Cardiac muscle cell (in vitro differentiated cells and primary cell): Measurements from ENCODE around the gene HOXB3. TPM values are rescaled to one million over a fixed set of nuclear protein-coding genes. Genes with fewer than 3 reads are reported as not detected.

Experiments
- DNase-seq, 2 donors: peaks; one replicate each; pipeline versions ENCODE4 v3.0.0 to v3.0.0-alpha.2; 2010 to 2017; ENCODE audit warnings: low read depth in 1 of 2, low spot score in 1 of 2
- H3K27ac ChIP-seq: fragments of 200-600 bp; sonication (generic); 2 replicates; pipeline ENCODE4 v1.5.1; 2016
- H3K27me3 ChIP-seq: fragments of 200-600 bp; sonication (generic); 2 replicates; pipeline ENCODE4 v1.6.0; 2016; ENCODE audit warnings: control low read depth
- H3K36me3 ChIP-seq: fragments of 200-600 bp; sonication (generic); 2 replicates; pipeline ENCODE4 v1.5.1; 2016; ENCODE audit warnings: control low read depth
- H3K4me1 ChIP-seq: fragments of 200-600 bp; sonication (generic); 2 replicates; pipeline ENCODE4 v1.8.1; 2017; ENCODE audit warnings: low read depth, mild to moderate bottlenecking, mixed run types
- H3K4me3 ChIP-seq: fragments of 200-600 bp; sonication (generic); 2 replicates; pipeline ENCODE4 v1.5.1; 2016; ENCODE audit warnings: mild to moderate bottlenecking
- H3K9me3 ChIP-seq: fragments of 200-600 bp; sonication (generic); 2 replicates; pipeline ENCODE4 v1.5.1; 2017; ENCODE audit warnings: low read depth, mild to moderate bottlenecking, control low read depth
- polyA plus RNA-seq: library from polyadenylated mRNA; unstranded; fragments of >200 nt; fragmentation: Nextera tagmentation; extraction: Ambion mirVana; gene quantifications from 2 replicates; pipeline ENCODE4 v1.2.1, GENCODE V29; 2016
- total RNA-seq: library from RNA; depleted of rRNA; stranded (reverse); fragments of >200 nt; gene quantifications from 2 replicates; pipeline ENCODE4 v1.2.3, GENCODE V29; 2016
- TF ChIP-seq, protein P1 (sequence below): IDR thresholded peaks from 2 replicates; pipeline ENCODE4 v1.5.1; 2012; ENCODE audit warnings: low read depth, mild to moderate bottlenecking, low read length

Gene HOXB3
- total and polyA plus RNA-seq, 2 experiments from 2014 or later = 24.9 to 37.7 TPM

DNA sequence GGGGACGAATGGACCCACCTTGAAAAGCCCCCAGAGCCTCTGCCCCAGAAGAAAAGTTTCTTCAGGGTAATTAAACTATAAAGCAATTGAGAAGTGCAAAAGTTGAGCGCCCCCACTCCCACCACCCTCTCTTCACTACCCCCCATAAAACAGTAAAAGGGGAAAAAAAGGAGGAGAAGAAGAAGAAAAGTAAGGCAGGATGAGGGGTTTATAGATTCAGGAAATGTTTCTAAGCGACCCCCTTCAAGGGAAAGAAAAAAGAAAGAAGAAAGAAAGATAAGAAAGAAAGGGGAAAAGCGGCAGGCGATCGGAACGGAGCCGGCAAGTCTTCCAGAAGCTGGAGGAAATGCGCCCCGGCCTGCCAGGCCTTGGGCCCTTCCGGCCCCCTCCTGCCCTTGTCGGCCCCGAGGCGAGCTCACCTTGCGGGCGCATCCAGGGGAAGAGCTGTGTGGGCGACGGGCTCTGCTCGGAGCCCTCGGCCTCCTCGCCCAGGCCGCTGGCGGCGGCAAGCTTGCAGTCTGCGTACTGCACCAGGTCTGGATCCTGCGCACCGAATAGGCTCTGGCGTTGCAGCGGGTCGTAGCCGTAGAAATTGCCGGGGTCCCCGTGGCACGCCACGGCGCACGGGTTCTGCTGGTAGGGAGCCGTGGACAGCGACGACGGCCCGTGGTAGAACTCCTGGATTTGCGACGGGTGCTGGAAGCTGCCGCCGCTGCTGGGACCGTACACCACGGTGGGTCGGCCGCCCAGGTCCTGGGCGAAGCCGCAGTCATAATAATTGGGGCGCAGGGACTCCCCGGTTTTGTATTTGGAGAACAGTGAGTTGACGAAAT lies 24.0 kb upstream of the HOXB3 start:
- TF ChIP-seq, protein P1, sequence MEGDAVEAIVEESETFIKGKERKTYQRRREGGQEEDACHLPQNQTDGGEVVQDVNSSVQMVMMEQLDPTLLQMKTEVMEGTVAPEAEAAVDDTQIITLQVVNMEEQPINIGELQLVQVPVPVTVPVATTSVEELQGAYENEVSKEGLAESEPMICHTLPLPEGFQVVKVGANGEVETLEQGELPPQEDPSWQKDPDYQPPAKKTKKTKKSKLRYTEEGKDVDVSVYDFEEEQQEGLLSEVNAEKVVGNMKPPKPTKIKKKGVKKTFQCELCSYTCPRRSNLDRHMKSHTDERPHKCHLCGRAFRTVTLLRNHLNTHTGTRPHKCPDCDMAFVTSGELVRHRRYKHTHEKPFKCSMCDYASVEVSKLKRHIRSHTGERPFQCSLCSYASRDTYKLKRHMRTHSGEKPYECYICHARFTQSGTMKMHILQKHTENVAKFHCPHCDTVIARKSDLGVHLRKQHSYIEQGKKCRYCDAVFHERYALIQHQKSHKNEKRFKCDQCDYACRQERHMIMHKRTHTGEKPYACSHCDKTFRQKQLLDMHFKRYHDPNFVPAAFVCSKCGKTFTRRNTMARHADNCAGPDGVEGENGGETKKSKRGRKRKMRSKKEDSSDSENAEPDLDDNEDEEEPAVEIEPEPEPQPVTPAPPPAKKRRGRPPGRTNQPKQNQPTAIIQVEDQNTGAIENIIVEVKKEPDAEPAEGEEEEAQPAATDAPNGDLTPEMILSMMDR = no peak
- Histone ChIP-seq H3K4me1 (peaks cover 8% of the 10 kb centered on the region), H3K27me3 (peaks cover 100% of the 10 kb centered on the region), H3K9me3 (no peaks in the 10 kb centered on the region), H3K27ac (no peak overlapping the region), H3K36me3 (no peaks in the 10 kb centered on the region), H3K4me3 (no peak overlapping the region)
- no peak for DNase-seq

DNA sequence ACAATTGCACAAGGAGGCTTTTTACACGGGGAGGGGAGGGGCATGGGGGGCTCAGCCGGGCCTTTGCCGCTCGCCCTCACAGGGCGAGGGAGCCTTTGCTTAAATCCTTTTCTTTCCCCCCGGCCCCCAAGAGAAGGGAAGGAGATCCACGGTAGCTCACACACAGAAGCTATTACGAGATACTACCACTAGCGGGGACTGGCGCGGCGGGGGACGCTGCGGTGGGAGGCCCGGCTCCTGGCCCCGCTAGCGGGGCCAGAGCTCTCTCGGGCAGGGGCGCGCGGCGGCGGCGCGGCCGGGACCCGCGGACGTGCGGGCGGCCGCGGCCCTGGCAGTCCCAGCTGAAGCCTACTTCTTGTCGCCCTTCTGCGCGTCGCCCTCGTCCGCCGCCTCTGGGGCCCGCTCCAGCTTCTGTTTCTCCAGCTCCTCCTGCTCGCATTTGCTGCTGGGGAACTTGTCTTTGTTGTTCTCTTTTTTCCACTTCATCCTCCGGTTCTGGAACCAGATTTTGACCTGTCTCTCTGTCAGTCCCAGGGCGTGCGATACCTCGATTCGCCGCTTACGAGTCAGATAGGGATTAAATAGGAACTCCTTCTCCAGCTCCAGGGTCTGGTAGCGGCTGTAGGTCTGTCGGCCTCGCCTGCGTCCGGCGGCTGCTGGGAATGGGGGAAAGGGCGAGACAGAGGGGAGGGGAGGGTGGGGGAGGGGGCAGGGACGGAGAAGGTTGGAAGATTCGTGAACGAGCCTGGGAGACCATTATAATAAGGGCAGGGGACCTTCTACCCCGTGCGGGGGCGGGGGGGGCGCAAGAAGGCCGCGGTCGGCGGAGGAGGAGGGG lies 23.0 kb upstream of the HOXB3 start:
- H3K27me3 ChIP-seq = peaks cover 100% of the 10 kb centered on the region
- no peak overlapping the region for H3K27ac ChIP-seq
- TF ChIP-seq, protein P1 = peak; percentile 22
- peak in 1 of 2 donors; percentile 55 for DNase-seq
- H3K36me3 ChIP-seq = no peaks in the 10 kb centered on the region
- H3K9me3 ChIP-seq = no peaks in the 10 kb centered on the region
- H3K4me3 ChIP-seq = peak overlapping the region; percentile 14
- H3K4me1 ChIP-seq = peaks cover 5% of the 10 kb centered on the region

DNA sequence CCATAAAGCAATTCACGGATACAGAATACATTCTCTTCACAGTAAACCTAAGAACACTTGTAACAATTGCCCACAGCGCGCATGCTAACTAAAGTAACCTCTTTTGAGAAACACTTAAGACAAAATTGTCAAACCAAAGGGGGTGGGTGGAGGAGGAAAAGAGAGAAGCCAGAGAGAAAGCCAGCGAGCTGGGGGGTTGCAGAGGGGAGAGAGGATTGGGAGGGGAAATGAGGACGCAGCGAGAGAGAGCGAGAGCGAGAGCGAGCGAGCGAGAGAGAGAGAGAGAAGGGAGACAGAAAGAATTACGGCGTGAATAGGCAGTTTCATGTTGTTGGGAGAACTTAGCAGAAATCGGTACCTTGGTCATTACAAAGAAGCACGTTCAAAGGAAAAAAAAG lies 22.4 kb upstream of the HOXB3 start:
- H3K27ac ChIP-seq = no peak overlapping the region
- DNase-seq = no peak
- peaks cover 100% of the 10 kb centered on the region for H3K27me3 ChIP-seq
- no peaks in the 10 kb centered on the region for H3K9me3 ChIP-seq
- peaks cover 5% of the 10 kb centered on the region for H3K4me1 ChIP-seq
- TF ChIP-seq, protein P1 = no peak
- H3K4me3 ChIP-seq = peak overlapping the region; percentile 14
- no peaks in the 10 kb centered on the region for H3K36me3 ChIP-seq

DNA sequence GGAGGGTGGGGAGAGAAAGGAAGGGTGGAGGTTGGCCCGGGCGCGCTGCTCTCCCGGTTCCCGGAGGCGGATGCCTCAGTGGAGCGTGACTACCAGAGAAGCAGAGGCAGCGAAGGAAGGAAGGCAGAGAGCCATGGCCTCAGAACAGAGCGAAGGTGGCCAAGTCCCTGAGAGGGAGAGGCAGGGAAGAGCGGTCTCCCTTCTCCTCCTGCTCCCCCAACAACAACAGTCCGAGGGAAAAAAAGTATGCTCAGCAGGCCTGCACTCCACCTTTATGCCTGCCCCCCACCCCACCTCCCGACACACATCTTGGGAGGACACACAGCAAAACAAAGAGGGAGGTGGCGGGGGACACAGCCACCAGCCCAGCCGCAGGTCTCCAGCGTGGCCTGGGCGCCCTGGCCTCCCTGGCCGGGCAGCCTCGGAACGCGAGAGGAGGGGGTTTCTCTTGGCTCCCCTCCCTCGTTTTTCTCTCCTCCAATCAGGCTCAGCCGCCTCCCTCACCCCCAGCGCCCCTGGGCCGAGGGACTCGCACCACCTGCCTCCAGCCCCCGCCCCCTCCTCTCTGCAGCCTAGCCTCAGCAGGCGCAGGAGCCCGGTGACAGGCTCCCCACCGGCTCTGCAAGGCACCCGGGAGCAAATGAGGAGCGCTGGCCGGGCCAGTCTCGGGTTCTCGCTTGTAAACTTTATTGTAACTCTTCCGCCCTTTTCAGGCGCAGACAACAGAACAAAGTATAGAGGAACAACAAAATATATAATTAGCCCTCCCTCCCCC lies 21.8 kb upstream of the HOXB3 start:
- no peak for DNase-seq
- Histone ChIP-seq H3K4me1 (peaks cover 5% of the 10 kb centered on the region), H3K4me3 (no peak overlapping the region), H3K9me3 (no peaks in the 10 kb centered on the region), H3K36me3 (no peaks in the 10 kb centered on the region), H3K27ac (no peak overlapping the region), H3K27me3 (peaks cover 100% of the 10 kb centered on the region)
- TF ChIP-seq, protein P1 = no peak

DNA sequence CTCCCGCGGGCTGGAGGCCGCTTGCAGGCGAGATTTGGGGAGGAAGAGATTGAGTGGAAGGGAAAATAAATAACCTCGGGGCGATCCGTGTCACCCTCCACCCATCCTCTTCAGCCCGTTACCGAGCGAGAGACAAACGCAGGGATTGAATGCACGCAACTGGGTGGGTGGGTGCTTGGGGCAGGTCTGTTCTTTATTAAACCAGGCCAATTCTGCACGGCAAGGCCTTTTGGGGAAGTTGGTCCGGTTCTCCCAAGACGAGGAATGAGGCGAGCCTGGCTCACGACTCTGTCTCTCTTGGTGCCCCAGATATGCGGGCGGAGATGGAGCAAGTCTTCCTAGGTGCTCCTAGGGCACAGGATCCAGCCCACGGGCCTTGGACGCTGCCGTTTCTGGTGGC lies 21.2 kb upstream of the HOXB3 start:
- peak overlapping the region; percentile 41 for H3K4me3 ChIP-seq
- H3K27ac ChIP-seq = no peak overlapping the region
- no peak for DNase-seq
- no peaks in the 10 kb centered on the region for H3K36me3 ChIP-seq
- H3K4me1 ChIP-seq = peaks cover 5% of the 10 kb centered on the region
- H3K27me3 ChIP-seq = peaks cover 100% of the 10 kb centered on the region
- TF ChIP-seq, protein P1 = no peak
- no peaks in the 10 kb centered on the region for H3K9me3 ChIP-seq
